ENCODE measurements around the gene CTNND2. TPM values are rescaled to one million over a fixed set of nuclear protein-coding genes. Genes with fewer than 3 reads are reported as not detected.

The CTNND2 gene
- total RNA-seq, 6 donors from 2014 or later = 1.1 to 12.4 (median 3.2) TPM

DNA sequence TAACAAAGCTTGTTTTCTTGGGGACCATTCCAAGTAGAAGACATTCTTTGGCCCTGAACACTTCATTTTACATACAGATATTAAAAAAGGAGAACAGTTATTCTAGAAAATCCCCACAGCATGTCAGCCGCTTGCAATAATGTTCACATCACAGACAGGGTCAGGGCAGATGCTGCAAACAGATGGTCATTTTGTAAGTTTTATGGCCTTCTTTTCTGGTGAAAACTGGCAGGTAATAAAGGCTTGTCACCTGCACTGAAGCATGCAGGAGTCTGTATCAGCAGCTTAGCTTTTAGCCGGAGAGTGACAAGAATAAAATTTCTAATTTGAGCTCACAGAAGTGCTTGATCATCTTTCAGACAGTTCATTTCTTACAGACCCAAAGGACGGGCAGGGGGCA is 922.3 kb downstream of the CTNND2 start:
- TF ChIP-seq EP300 (IDR thresholded peaks at IDR 0.05) (no peak), POLR2A (IDR thresholded peaks at IDR 0.05) (no peak), POLR2AphosphoS5 (IDR thresholded peaks at IDR 0.05) (no peak)
- TF ChIP-seq, protein P1, sequence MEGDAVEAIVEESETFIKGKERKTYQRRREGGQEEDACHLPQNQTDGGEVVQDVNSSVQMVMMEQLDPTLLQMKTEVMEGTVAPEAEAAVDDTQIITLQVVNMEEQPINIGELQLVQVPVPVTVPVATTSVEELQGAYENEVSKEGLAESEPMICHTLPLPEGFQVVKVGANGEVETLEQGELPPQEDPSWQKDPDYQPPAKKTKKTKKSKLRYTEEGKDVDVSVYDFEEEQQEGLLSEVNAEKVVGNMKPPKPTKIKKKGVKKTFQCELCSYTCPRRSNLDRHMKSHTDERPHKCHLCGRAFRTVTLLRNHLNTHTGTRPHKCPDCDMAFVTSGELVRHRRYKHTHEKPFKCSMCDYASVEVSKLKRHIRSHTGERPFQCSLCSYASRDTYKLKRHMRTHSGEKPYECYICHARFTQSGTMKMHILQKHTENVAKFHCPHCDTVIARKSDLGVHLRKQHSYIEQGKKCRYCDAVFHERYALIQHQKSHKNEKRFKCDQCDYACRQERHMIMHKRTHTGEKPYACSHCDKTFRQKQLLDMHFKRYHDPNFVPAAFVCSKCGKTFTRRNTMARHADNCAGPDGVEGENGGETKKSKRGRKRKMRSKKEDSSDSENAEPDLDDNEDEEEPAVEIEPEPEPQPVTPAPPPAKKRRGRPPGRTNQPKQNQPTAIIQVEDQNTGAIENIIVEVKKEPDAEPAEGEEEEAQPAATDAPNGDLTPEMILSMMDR (IDR thresholded peaks at IDR 0.05) = no peak
- Histone ChIP-seq H3K27me3 (no peaks in the 10 kb centered on the region), H3K9me3 (no peaks in the 10 kb centered on the region), H3K36me3 (no peaks in the 10 kb centered on the region), H3K4me3 (no peak overlapping the region), H3K4me1 (peaks cover 0 to 8% (median 0%) of the 10 kb centered on the region in 4 donors), H3K27ac (no peak overlapping the region)
- WGBS, 2 donors = 88% methylated on average over 2 to 3 of the region's 3 CpGs
- no peak for ATAC-seq (ENCODE audit: low FRiP score in 2 of 2)
- no peak for DNase-seq

DNA sequence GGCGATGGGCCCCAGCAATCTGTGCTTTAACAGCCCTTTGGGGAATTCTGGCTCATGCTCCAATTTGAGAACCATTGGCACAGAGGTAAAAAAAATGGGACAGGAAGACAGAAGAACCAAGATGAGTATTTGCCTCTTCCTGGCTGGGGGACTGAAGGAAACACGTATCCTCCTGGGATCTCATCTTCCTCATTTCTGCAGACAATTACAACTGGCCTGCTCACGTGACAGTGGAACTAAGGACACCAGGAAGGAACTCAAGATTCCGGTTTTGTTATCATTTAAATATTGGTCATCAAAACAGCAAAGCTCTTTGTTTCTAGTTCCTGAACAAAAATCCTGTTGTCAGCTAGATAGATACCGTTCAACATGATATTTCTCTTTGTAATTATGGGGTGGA is 927.2 kb downstream of the CTNND2 start:
- Histone ChIP-seq H3K9me3 (no peaks in the 10 kb centered on the region), H3K4me3 (no peak overlapping the region), H3K27ac (no peak overlapping the region), H3K27me3 (no peaks in the 10 kb centered on the region), H3K4me1 (peaks cover 0 to 8% (median 0%) of the 10 kb centered on the region in 4 donors), H3K36me3 (no peaks in the 10 kb centered on the region)
- 48 to 52% methylated on average over 4 to 5 of the region's 5 CpGs for WGBS, 2 donors
- DNase-seq = no peak
- TF ChIP-seq, protein P1 (IDR thresholded peaks at IDR 0.05) = no peak
- no peak for TF ChIP-seq POLR2A (IDR thresholded peaks at IDR 0.05)
- no peak for TF ChIP-seq EP300 (IDR thresholded peaks at IDR 0.05)
- no peak for TF ChIP-seq POLR2AphosphoS5 (IDR thresholded peaks at IDR 0.05)
- ATAC-seq (ENCODE audit: low FRiP score in 2 of 2) = no peak

DNA sequence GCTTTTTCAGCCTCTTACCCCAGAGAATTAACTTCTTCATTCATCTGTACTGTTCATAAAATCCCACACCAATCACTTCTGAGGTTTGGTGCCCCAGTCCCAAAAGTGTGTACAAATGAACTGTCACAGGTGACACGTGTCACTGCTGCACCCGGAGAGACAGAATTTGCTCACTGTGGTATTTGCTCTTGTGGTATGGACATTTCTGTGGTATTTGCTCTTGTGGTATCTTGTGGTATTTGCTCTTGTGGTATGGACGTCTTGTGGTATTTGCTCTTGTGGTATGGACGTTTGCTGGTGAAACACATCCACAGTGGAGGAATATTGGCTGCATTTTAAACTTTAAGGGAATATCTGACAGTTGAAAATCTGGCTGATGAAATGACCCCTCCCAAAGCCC is 928.3 kb downstream of the CTNND2 start:
- DNase-seq (no peak), ATAC-seq (ENCODE audit: low FRiP score in 2 of 2) (no peak)
- no peak overlapping the region for H3K27ac ChIP-seq
- 36 to 43% methylated on average over 4 of the region's 4 CpGs for WGBS, 2 donors
- H3K4me1 ChIP-seq = peaks cover 0 to 8% (median 0%) of the 10 kb centered on the region in 4 donors
- no peaks in the 10 kb centered on the region for H3K27me3 ChIP-seq
- no peak overlapping the region for H3K4me3 ChIP-seq
- H3K36me3 ChIP-seq = no peaks in the 10 kb centered on the region
- H3K9me3 ChIP-seq = no peaks in the 10 kb centered on the region
- TF ChIP-seq POLR2AphosphoS5 (IDR thresholded peaks at IDR 0.05) = no peak
- TF ChIP-seq, protein P1 (IDR thresholded peaks at IDR 0.05) = no peak
- TF ChIP-seq POLR2A (IDR thresholded peaks at IDR 0.05) = no peak
- TF ChIP-seq EP300 (IDR thresholded peaks at IDR 0.05) = no peak

DNA sequence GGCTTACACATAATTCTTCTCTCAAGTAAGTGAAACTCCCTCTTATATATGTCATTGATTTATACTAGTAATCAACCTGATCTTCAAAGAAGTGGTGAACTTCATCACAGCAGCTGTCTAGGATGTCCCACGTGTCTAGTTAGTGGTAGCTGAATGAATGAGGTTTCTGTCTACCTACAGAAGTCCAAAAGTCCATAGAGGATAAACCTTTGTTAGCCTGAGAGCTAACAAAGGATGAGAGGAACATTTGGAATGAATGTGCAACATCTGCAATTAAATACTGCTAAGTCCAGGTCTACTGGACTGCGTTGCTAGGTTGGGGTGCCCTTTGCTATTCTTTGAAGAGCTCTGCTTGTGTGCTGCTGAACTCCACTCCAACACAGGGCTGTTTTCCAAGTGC is 929.4 kb downstream of the CTNND2 start:
- Histone ChIP-seq H3K27me3 (no peaks in the 10 kb centered on the region), H3K27ac (no peak overlapping the region), H3K36me3 (no peaks in the 10 kb centered on the region), H3K9me3 (no peaks in the 10 kb centered on the region), H3K4me1 (peaks cover 0 to 8% (median 0%) of the 10 kb centered on the region in 4 donors), H3K4me3 (no peak overlapping the region)
- WGBS, 2 donors = 86% methylated on average over 2 of the region's 2 CpGs
- DNase-seq (no peak), ATAC-seq (ENCODE audit: low FRiP score in 2 of 2) (no peak)
- TF ChIP-seq POLR2AphosphoS5 (IDR thresholded peaks at IDR 0.05) (no peak), POLR2A (IDR thresholded peaks at IDR 0.05) (no peak), EP300 (IDR thresholded peaks at IDR 0.05) (no peak)
- TF ChIP-seq, protein P1 (IDR thresholded peaks at IDR 0.05) = no peak

DNA sequence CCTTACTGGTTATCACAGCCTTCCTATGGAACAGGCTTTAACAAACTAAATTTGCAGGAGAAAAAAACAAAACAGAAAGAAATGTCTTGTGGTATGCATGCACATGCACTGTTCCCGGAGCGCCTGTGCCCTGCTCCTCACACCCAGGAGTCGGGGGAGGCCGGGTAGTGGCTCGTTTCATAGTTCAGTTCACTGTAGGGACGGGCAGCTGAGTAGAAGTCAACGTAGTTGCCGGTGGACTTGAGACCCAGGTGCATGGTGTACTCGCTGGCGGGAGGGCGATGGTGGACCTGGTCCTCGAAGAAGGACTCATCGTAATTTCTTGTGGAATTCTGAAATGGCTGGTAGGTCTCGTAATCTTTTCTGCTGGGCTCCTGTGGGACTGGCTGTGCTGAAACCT is 930.9 kb downstream of the CTNND2 start:
- no peaks in the 10 kb centered on the region for H3K36me3 ChIP-seq
- no peaks in the 10 kb centered on the region for H3K9me3 ChIP-seq
- WGBS, 2 donors = 84 to 91% methylated on average over 14 of the region's 14 CpGs
- peaks cover 0 to 8% (median 0%) of the 10 kb centered on the region in 4 donors for H3K4me1 ChIP-seq
- no peaks in the 10 kb centered on the region for H3K27me3 ChIP-seq
- ATAC-seq (ENCODE audit: low FRiP score in 2 of 2) (no peak), DNase-seq (peak in 1 of 2 donors; percentile 17)
- no peak overlapping the region for H3K27ac ChIP-seq
- no peak overlapping the region for H3K4me3 ChIP-seq
- no peak for TF ChIP-seq POLR2AphosphoS5 (IDR thresholded peaks at IDR 0.05)
